HG03060 (cell line): ENCODE results near the gene PPP2R5B.

Experiments used
- ATAC-seq: cut with Tn5 transposase; IDR thresholded peaks from one replicate; pipeline ENCODE4 v1.9.1; 2021; ENCODE audit warnings: low read depth, moderate number of reproducible peaks; ENCODE audit not compliant: unreplicated experiment

Gene PPP2R5B

GRCh38 chr11:64923944-64924909, at the start of gene PPP2R5B:
PPP2R5B (plus strand) TSS chr11:64924689; CDS start chr11:64925735, 1,046 bp downstream.
- ATAC-seq = peak; percentile 73

- ATAC-seq = no peak
These were observed 48.9 kb upstream of the PPP2R5B start for GRCh38 chr11:64875369-64876228.

- no peak for ATAC-seq
These were observed 48.2 kb upstream of the PPP2R5B start for GRCh38 chr11:64876229-64876750.

GRCh38 chr11:64876835-64877341, 47.6 kb upstream of the PPP2R5B start:
- ATAC-seq = no peak

GRCh38 chr11:64877390-64878222, 46.9 kb upstream of the PPP2R5B start:
- ATAC-seq = no peak

- ATAC-seq = no peak
These were observed 46.3 kb upstream of the PPP2R5B start for GRCh38 chr11:64878223-64878493.

- peak; percentile 51 for ATAC-seq
These were observed 45.8 kb upstream of the PPP2R5B start, which contains the start of gene EHD1 for GRCh38 chr11:64878494-64879243. EHD1 (minus strand) TSS chr11:64878621; CDS start chr11:64878464, 157 bp downstream.

- no peak for ATAC-seq
These were observed 45.1 kb upstream of the PPP2R5B start for GRCh38 chr11:64879244-64879900.

- no peak for ATAC-seq
These were observed 44.1 kb upstream of the PPP2R5B start for GRCh38 chr11:64880240-64881001.

- ATAC-seq = no peak
These were observed 43.0 kb upstream of the PPP2R5B start for GRCh38 chr11:64881476-64881875.

GRCh38 chr11:64882243-64882642, 42.2 kb upstream of the PPP2R5B start:
- no peak for ATAC-seq

GRCh38 chr11:64883575-64883974, 40.9 kb upstream of the PPP2R5B start:
- ATAC-seq = no peak

GRCh38 chr11:64884019-64884418, 40.5 kb upstream of the PPP2R5B start:
- ATAC-seq = no peak

GRCh38 chr11:64885367-64886286, 38.9 kb upstream of the PPP2R5B start:
- no peak for ATAC-seq

- no peak for ATAC-seq
These were observed 37.2 kb upstream of the PPP2R5B start for GRCh38 chr11:64887234-64887756.

GRCh38 chr11:64887757-64888405, 36.6 kb upstream of the PPP2R5B start:
- no peak for ATAC-seq
